GM23338 (cell line): ENCODE measurements around the gene ITGB5. TPM values are rescaled to one million over a fixed set of nuclear protein-coding genes. Genes with fewer than 3 reads are reported as not detected.

Source experiments
- microRNA counts: library from miRNA; unstranded; fragments of <30 nt; microRNA quantifications from one replicate; lab custom pipeline; 2017
- microRNA-seq: library from miRNA; unstranded; fragments of <30 nt; microRNA quantifications from one replicate; pipeline ENCODE4, GENCODE V29; 2017
- polyA plus RNA-seq: library from polyadenylated mRNA; unstranded; fragments of >200 nt; fragmentation: Nextera tagmentation; extraction: Ambion mirVana; gene quantifications from 2 replicates; pipeline ENCODE4 v1.2.1, GENCODE V29; 2016
- small RNA-seq: library from RNA; depleted of rRNA; stranded (forward); fragments of <200 nt; gene quantifications from one replicate; pipeline ENCODE3, GENCODE V24; 2014; ENCODE audit warnings: low replicate concordance
- total RNA-seq: library from RNA; depleted of rRNA; stranded (reverse); fragments of >200 nt; shearing (Covaris generic); gene quantifications from 2 replicates; pipeline ENCODE4 v1.2.3, GENCODE V29; 2014; rRNA removed

Gene ITGB5
- total and polyA plus RNA-seq, 2 experiments from 2014 or later: 68.2 to 269 TPM

MicroRNA genes within 50 kb of the gene (microRNA counts, 767-probe panel; counts per million panel counts)
- not detected for microRNA hsa-miR-544b (lab: Ali Mortazavi, UCI)

Small RNA genes lying within 50 kb of the gene (microRNA-seq; reads per million reads assigned to microRNA genes)
- gene MIR544B: not detected

Small RNA genes lying within 50 kb of the gene (small RNA-seq; reads per million reads assigned to genes)
- gene MIR544B: not detected

Other genes with a start within 250 kb of the ITGB5 start
- 48.8 and 50.9 TPM in 2 replicates for gene UMPS, start 156.9 kb downstream of the ITGB5 start, total RNA-seq
- 40.2 and 44.1 TPM in 2 replicates for gene UMPS, start 156.9 kb downstream of the ITGB5 start, polyA plus RNA-seq
- gene MUC13, start 47.4 kb upstream of the ITGB5 start, total RNA-seq: not detected in 2 replicates
- not detected in 2 replicates for gene MUC13, start 47.4 kb upstream of the ITGB5 start, polyA plus RNA-seq
- 8.8 and 17.0 TPM in 2 replicates for gene HEG1, start 168.6 kb upstream of the ITGB5 start, total RNA-seq
- gene HEG1, start 168.6 kb upstream of the ITGB5 start, polyA plus RNA-seq: 1.8 and 1.9 TPM in 2 replicates